HepG2 (cell line): ENCODE data around the gene CERS3. TPM values are rescaled to one million over a fixed set of nuclear protein-coding genes. Genes with fewer than 3 reads are reported as not detected.

ENCODE experiments used
- ATAC-seq: fragments of 200-7000 bp; cut with Tn5 transposase; 3 replicates; pipeline ENCODE4 v1.9.1; 2020; ENCODE audit warnings: mild to moderate bottlenecking, moderate library complexity
- BruUV-seq: library from RNA; stranded (reverse); fragments of 400-500 nt; replicated peaks from 2 replicates; lab custom pipeline; 2021; lab: Mats Ljungman, UMichigan
- CTCF ChIA-PET: fragments of 300-600 bp; formaldehyde crosslinking; extraction: SDS; loops from one replicate; lab custom pipeline; 2021; ENCODE audit warnings: low total read pairs, inconsistent platforms, low intra/inter-chr PET ratio; lab: Yijun Ruan, JAX
- POLR2A ChIA-PET: fragments of 350-600 bp; sonication (Branson Sonifier 250); formaldehyde crosslinking; loops from one replicate; lab custom pipeline; 2020; ENCODE audit warnings: antibody characterized with exemption, inconsistent platforms; lab: Yijun Ruan, JAX
- DNase-seq: peaks from one replicate; pipeline ENCODE4 v3.0.0-alpha.2; 2015; ENCODE audit warnings: low spot score
- FAIRE-seq: peaks from 3 replicates; lab custom pipeline; 2011; peaks lifted over from hg19 to GRCh38; lab: Jason Lieb, UNC
- H2AFZ ChIP-seq: one replicate; pipeline ENCODE4 v1.6.1; 2011; ENCODE audit warnings: low read length, inconsistent platforms
- H3K27ac ChIP-seq: fragments of 300-600 bp; 3 replicates; pipeline ENCODE4 v1.8.0; 2011; ENCODE audit warnings: mixed run types, mild to moderate bottlenecking, mixed read lengths, low read length, inconsistent platforms; ENCODE audit not compliant: insufficient read depth; ENCODE audit errors: extremely low read length
- H3K27me3 ChIP-seq, 2 experiments: fragments of 200-600 bp in 1 of 2; 2 replicates in 1 of 2; 3 replicates in 1 of 2; pipeline versions ENCODE4 v1.6.0 to v1.8.0; 2011; ENCODE audit warnings: low read length in 2 of 2, mild to moderate bottlenecking in 2 of 2, moderate library complexity in 2 of 2, inconsistent platforms in 1 of 2; ENCODE audit not compliant: insufficient read depth in 2 of 2, control insufficient read depth in 1 of 2
- H3K36me3 ChIP-seq, 2 experiments: fragments of 200-600 bp in 1 of 2; replicated peaks in 1 of 2; 2 replicates in 1 of 2; 3 replicates in 1 of 2; pipeline versions ENCODE4 v1.5.1 to v1.8.0; 2011; ENCODE audit warnings: low read length in 2 of 2, inconsistent platforms in 1 of 2; ENCODE audit not compliant: insufficient read depth in 2 of 2, control insufficient read depth in 1 of 2
- H3K4me1 ChIP-seq: 2 replicates; pipeline ENCODE4 v1.5.1; 2012; ENCODE audit warnings: low read length, inconsistent platforms; ENCODE audit not compliant: insufficient read depth
- H3K4me2 ChIP-seq: 2 replicates; pipeline ENCODE4 v1.6.0; 2011; ENCODE audit warnings: low read depth, low read length, inconsistent platforms
- H3K4me3 ChIP-seq, 3 experiments: fragments of 200-600 bp in 1 of 3; sonication (generic), shearing (Covaris generic) in 1 of 3; replicated peaks in 1 of 3; 2 replicates each; pipeline ENCODE4 v1.5.1; 2011 to 2016; ENCODE audit warnings: low read length in 3 of 3, inconsistent platforms in 2 of 3, low read depth in 2 of 3, mild to moderate bottlenecking in 2 of 3, control low read depth in 1 of 3, mixed read lengths in 1 of 3; ENCODE audit not compliant: insufficient read depth in 1 of 3
- H3K79me2 ChIP-seq: one replicate; pipeline ENCODE4 v1.6.1; 2011; ENCODE audit warnings: low read length, inconsistent platforms; ENCODE audit not compliant: insufficient read depth
- H3K9ac ChIP-seq: 2 replicates; pipeline ENCODE4 v1.6.0; 2011; ENCODE audit warnings: mild to moderate bottlenecking, low read depth, low read length, inconsistent platforms; ENCODE audit not compliant: insufficient read depth
- H3K9me3 ChIP-seq: 2 replicates; pipeline ENCODE4 v1.5.1; 2012; ENCODE audit warnings: mild to moderate bottlenecking, low read length
- H4K20me1 ChIP-seq: 2 replicates; pipeline ENCODE4 v1.6.0; 2011; ENCODE audit warnings: inconsistent platforms, mild to moderate bottlenecking, low read length, moderate library complexity; ENCODE audit not compliant: insufficient read depth
- KAT8 ChIP-seq: IDR thresholded peaks from 2 replicates; pipeline ENCODE4 v1.6.1; 2016; ENCODE audit warnings: missing genetic modification reagents, missing compliant biosample characterization
- KDM3A ChIP-seq: IDR thresholded peaks from 2 replicates; pipeline ENCODE4 v1.6.1; 2018; ENCODE audit warnings: low read depth, missing compliant biosample characterization
- NFIB ChIP-seq: sonication (generic); formaldehyde crosslinking; IDR thresholded peaks from 2 replicates; pipeline ENCODE4 v1.9.0; 2021; ENCODE audit warnings: missing genetic modification reagents, mild to moderate bottlenecking, borderline replicate concordance
- PBX3 ChIP-seq: sonication (generic); formaldehyde crosslinking; IDR thresholded peaks from 2 replicates; pipeline ENCODE4 v1.8.1; 2023; ENCODE audit warnings: missing genetic modification reagents, inconsistent platforms, borderline replicate concordance
- SRSF4 ChIP-seq: fragments of 200-400 bp; formaldehyde crosslinking; IDR thresholded peaks from one replicate; pipeline ENCODE4 v1.6.1; 2018; ENCODE audit warnings: mild to moderate bottlenecking, low read depth, low read length, moderate library complexity; ENCODE audit not compliant: poor library complexity, severe bottlenecking
- TAF15 ChIP-seq: fragments of 200-400 bp; formaldehyde crosslinking; IDR thresholded peaks from one replicate; pipeline ENCODE4 v1.6.1; 2018; ENCODE audit warnings: mild to moderate bottlenecking, low read depth, low read length; ENCODE audit not compliant: poor library complexity, severe bottlenecking
- ZIK1 ChIP-seq: sonication (generic); formaldehyde crosslinking; IDR thresholded peaks from 2 replicates; pipeline ENCODE4 v1.5.0; 2020; ENCODE audit warnings: mild to moderate bottlenecking, low read depth, missing genetic modification reagents, borderline replicate concordance
- ZNF10 ChIP-seq: sonication (generic); formaldehyde crosslinking; IDR thresholded peaks from 2 replicates; pipeline ENCODE4 v1.4.0; 2020; ENCODE audit warnings: mild to moderate bottlenecking, low read depth, missing genetic modification reagents, borderline replicate concordance
- ZNF747 ChIP-seq: sonication (generic); formaldehyde crosslinking; IDR thresholded peaks from 2 replicates; pipeline ENCODE4 v1.8.1; 2023; ENCODE audit warnings: missing genetic modification reagents, mild to moderate bottlenecking, borderline replicate concordance
- ZSCAN20 ChIP-seq: sonication (generic); formaldehyde crosslinking; IDR thresholded peaks from 2 replicates; pipeline ENCODE4 v1.4.0; 2020; ENCODE audit warnings: missing genetic modification reagents, mild to moderate bottlenecking, borderline replicate concordance
- ZSCAN5A ChIP-seq: sonication (generic); formaldehyde crosslinking; IDR thresholded peaks from 2 replicates; pipeline ENCODE4 v1.8.0; 2022; ENCODE audit warnings: mild to moderate bottlenecking, missing genetic modification reagents, borderline replicate concordance
- WGBS: methylation state at CpG from one replicate; pipeline ENCODE4 v1.1.6; 2017; ENCODE audit warnings: low lambda C conversion rate; 5-methylcytosine and 5-hydroxymethylcytosine counted together
- in situ Hi-C: cut with HindIII; loops from 2 replicates; pipeline ENCODE4 v1.10.0; 2017; ENCODE audit warnings: low pct_unique_long_range_greater_than_20kb; ENCODE audit not compliant: extremely low pct_ligation_motif_present
- intact Hi-C: fragments of 100-400 bp; cut with micrococcal nuclease; formaldehyde crosslinking; loops from one replicate; pipeline ENCODE4 v1.10.0; 2022; ENCODE audit not compliant: unreplicated experiment
- polyA plus RNA-seq, 8 experiments: library from polyadenylated mRNA; depleted of rRNA in 3 of 8; stranded (reverse) in 7 of 8; unstranded in 1 of 8; fragments of >200 nt; fragmentation: Illumina TruSeq in 4 of 8; extraction: Trizol in 4 of 8; gene quantifications; 2 replicates each; pipeline versions ENCODE4 v1.2.1 to v1.2.3, GENCODE V29; 2011 to 2016; ENCODE audit warnings: low read depth in 4 of 8, missing spikeins in 1 of 8, mixed read lengths in 1 of 8; ENCODE audit not compliant: insufficient read depth in 1 of 8
- total RNA-seq, 5 experiments: library from RNA; depleted of rRNA; stranded (reverse); fragments of >200 nt; fragmentation: Illumina TruSeq; extraction: Trizol; gene quantifications; 2 replicates each; pipeline ENCODE4 v1.2.3, GENCODE V29; 2016; ENCODE audit warnings: low read depth in 1 of 5

The CERS3 gene
- total and polyA plus RNA-seq, 2 of the 13 experiments (the other 11 are each of a cell fraction or from before 2014, with no cell fraction given), result not detected

GRCh38 chr15:100531823-100532327 is 3.1 kb upstream of the CERS3 start:
- intact Hi-C loops, result no loop called here
- Histone ChIP-seq H3K4me3 (no peak overlapping the region), H3K4me1 (no peaks in the 10 kb centered on the region), H3K9ac (no peak overlapping the region), H3K36me3 (no peaks in the 10 kb centered on the region), H3K27ac (no peak overlapping the region), H3K79me2 (no peaks in the 10 kb centered on the region), H4K20me1 (no peaks in the 10 kb centered on the region), H3K4me2 (no peak overlapping the region), H3K9me3 (no peaks in the 10 kb centered on the region), H3K27me3 (peaks cover 3 to 40% of the 10 kb centered on the region in 2 experiments; a peak in 4 of 5 replicates), H2AFZ (no peak overlapping the region)
- in situ Hi-C loops, result no loop called here
- BruUV-seq, result no TSS peak
- ATAC-seq (no peak), DNase-seq (no peak), FAIRE-seq (no peak)
- 5% methylated on average over 11 of the region's 11 CpGs for WGBS
- TF ChIP-seq ZNF10 (no peak), NFIB (CRISPR knock-in tag) (no peak), SRSF4 (no peak), PBX3 (CRISPR knock-in tag) (no peak), KAT8 (no peak), TAF15 (no peak), ZNF747 (CRISPR knock-in tag) (no peak), KDM3A (no peak), ZSCAN5A (no peak), ZSCAN20 (CRISPR knock-in tag) (no peak), ZIK1 (CRISPR knock-in tag) (no peak)
- ChIA-PET POLR2A (no interaction called here), CTCF (no interaction called here)
